OCI-LY7 (cell line): ENCODE measurements around the gene CTCF. TPM values are rescaled to one million over a fixed set of nuclear protein-coding genes. Genes with fewer than 3 reads are reported as not detected.

Experiments used
- BruUV-seq: library from RNA; stranded (reverse); fragments of 400-500 nt; replicated peaks from 2 replicates; lab custom pipeline; 2021; lab: Mats Ljungman, UMichigan
- CTCF ChIA-PET: fragments of 300-600 bp; sonication (Branson Sonifier 250); formaldehyde crosslinking; loops from one replicate; lab custom pipeline; 2022; ENCODE audit warnings: antibody characterized with exemption; ENCODE audit not compliant: unreplicated experiment; lab: Charles Lee
- POLR2A ChIA-PET: fragments of 300-600 bp; sonication (Branson Sonifier 250); formaldehyde crosslinking; loops from one replicate; lab custom pipeline; 2022; ENCODE audit warnings: antibody characterized with exemption; lab: Charles Lee
- DNase-seq: peaks from one replicate; pipeline ENCODE4 v3.0.0-alpha.2; 2015; ENCODE audit warnings: low spot score
- H2AFZ ChIP-seq: fragments of 200-600 bp; sonication (generic), shearing (Covaris generic); 2 replicates; pipeline ENCODE4 v1.6.1; 2014; ENCODE audit warnings: mild to moderate bottlenecking, antibody characterized with exemption, low read length, moderate library complexity
- H3K27ac ChIP-seq: fragments of 200-600 bp; sonication (generic); 2 replicates; pipeline ENCODE4 v1.5.1; 2014; ENCODE audit warnings: mixed run types, low read depth, mild to moderate bottlenecking, moderate library complexity, low read length, inconsistent platforms; ENCODE audit not compliant: poor library complexity, severe bottlenecking
- H3K36me3 ChIP-seq: fragments of 200-600 bp; sonication (generic); 2 replicates; pipeline ENCODE4 v1.6.1; 2014; ENCODE audit warnings: mild to moderate bottlenecking, antibody characterized with exemption, low read length, moderate library complexity, mixed read lengths; ENCODE audit not compliant: insufficient read depth
- H3K4me1 ChIP-seq: fragments of 200-600 bp; sonication (generic); 2 replicates; pipeline ENCODE4 v1.5.1; 2014; ENCODE audit warnings: mild to moderate bottlenecking, low read length; ENCODE audit not compliant: insufficient read depth, poor library complexity, severe bottlenecking
- H3K4me2 ChIP-seq: fragments of 200-600 bp; sonication (generic); 2 replicates; pipeline ENCODE4 v1.6.1; 2014; ENCODE audit warnings: mild to moderate bottlenecking, low read length
- H3K4me3 ChIP-seq: fragments of 200-600 bp; sonication (generic); 2 replicates; pipeline ENCODE4 v1.5.1; 2014; ENCODE audit warnings: mild to moderate bottlenecking, low read depth, low read length; ENCODE audit not compliant: poor library complexity, severe bottlenecking
- H3K79me2 ChIP-seq: fragments of 200-600 bp; sonication (generic); 2 replicates; pipeline ENCODE4 v1.6.1; 2016; ENCODE audit warnings: low read depth, mild to moderate bottlenecking, low read length, moderate library complexity, mixed read lengths; ENCODE audit not compliant: insufficient read depth
- H3K9me2 ChIP-seq: fragments of 200-600 bp; sonication (generic); 2 replicates; pipeline ENCODE4 v1.6.1; 2016; ENCODE audit warnings: mild to moderate bottlenecking, low read length, mixed read lengths; ENCODE audit not compliant: insufficient read depth
- H3K9me3 ChIP-seq: fragments of 200-600 bp; sonication (generic); 2 replicates; pipeline ENCODE4 v1.6.1; 2014; ENCODE audit warnings: mild to moderate bottlenecking, mixed run types, low read length, mixed read lengths
- H4K20me1 ChIP-seq: fragments of 200-600 bp; sonication (generic); 2 replicates; pipeline ENCODE4 v1.6.1; 2014; ENCODE audit warnings: mild to moderate bottlenecking, antibody characterized with exemption, low read length, moderate library complexity, mixed read lengths; ENCODE audit not compliant: insufficient read depth
- EZH2phosphoT487 ChIP-seq: fragments of 200-600 bp; sonication (generic); IDR thresholded peaks from 2 replicates; pipeline ENCODE4 v1.6.1; 2018; ENCODE audit warnings: low read depth, borderline replicate concordance, mild to moderate bottlenecking, mixed run types, antibody characterized with exemption, low read length, moderate library complexity, mixed read lengths
- intact Hi-C: fragments of 100-400 bp; cut with micrococcal nuclease; formaldehyde crosslinking; loops from one replicate; pipeline ENCODE4 v1.10.0; 2022; ENCODE audit not compliant: unreplicated experiment
- total RNA-seq, 2 experiments: library from RNA; depleted of rRNA in 1 of 2; stranded (reverse); fragments of >200 nt in 1 of 2; shearing (Covaris generic) in 1 of 2; gene quantifications; 2 replicates each; pipeline ENCODE4 v1.2.3, GENCODE V29; 2014 to 2022
- TF ChIP-seq, protein P1 (sequence below): fragments of 200-600 bp; sonication (generic); conservative IDR thresholded peaks from 2 replicates; pipeline ENCODE4 v1.5.1; 2014; ENCODE audit warnings: mild to moderate bottlenecking, antibody characterized with exemption, low read length, moderate library complexity, mixed read lengths

Gene CTCF
- total RNA-seq, 2 experiments from 2014 or later, result 70.6 to 83.5 TPM

DNA sequence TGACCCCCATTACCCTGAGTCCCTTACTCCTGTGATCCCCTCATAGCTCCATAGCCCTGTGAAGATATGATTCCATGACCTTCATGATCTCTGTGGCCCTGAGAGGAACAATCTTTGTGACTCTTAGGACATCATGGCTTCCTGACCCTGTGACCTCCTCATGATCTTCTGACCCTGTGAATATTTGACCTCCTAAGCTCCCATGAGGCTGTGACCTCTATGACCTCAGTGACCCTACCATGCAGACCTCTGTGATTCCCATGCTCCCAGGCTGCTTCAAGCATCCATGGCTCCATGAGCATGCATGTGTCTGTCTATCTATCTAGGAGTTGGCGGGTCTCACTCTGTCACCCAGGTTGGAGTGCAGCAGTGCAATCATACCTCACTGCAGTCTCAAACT lies 21.6 kb upstream of the CTCF start:
- no peaks in the 10 kb centered on the region for H3K79me2 ChIP-seq
- H3K4me1 ChIP-seq, result peaks cover 51% of the 10 kb centered on the region
- no peak for TF ChIP-seq EZH2phosphoT487
- TF ChIP-seq, protein P1, sequence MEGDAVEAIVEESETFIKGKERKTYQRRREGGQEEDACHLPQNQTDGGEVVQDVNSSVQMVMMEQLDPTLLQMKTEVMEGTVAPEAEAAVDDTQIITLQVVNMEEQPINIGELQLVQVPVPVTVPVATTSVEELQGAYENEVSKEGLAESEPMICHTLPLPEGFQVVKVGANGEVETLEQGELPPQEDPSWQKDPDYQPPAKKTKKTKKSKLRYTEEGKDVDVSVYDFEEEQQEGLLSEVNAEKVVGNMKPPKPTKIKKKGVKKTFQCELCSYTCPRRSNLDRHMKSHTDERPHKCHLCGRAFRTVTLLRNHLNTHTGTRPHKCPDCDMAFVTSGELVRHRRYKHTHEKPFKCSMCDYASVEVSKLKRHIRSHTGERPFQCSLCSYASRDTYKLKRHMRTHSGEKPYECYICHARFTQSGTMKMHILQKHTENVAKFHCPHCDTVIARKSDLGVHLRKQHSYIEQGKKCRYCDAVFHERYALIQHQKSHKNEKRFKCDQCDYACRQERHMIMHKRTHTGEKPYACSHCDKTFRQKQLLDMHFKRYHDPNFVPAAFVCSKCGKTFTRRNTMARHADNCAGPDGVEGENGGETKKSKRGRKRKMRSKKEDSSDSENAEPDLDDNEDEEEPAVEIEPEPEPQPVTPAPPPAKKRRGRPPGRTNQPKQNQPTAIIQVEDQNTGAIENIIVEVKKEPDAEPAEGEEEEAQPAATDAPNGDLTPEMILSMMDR, result no peak
- no peak overlapping the region for H3K4me2 ChIP-seq
- H3K36me3 ChIP-seq, result peaks cover 8% of the 10 kb centered on the region; the same call in 1 of the 2 replicates
- no peak overlapping the region for H3K4me3 ChIP-seq
- no peaks in the 10 kb centered on the region for H3K9me2 ChIP-seq
- no peak for DNase-seq
- intact Hi-C loops, result loop anchor here (10.0 kb wide), 1 partner anchor 264 kb away; the partner anchor contains the start of genes RANBP10 and TSNAXIP1
- CTCF ChIA-PET, result no interaction called here
- no peaks in the 10 kb centered on the region for H3K9me3 ChIP-seq
- H3K27ac ChIP-seq, result no peak overlapping the region
- POLR2A ChIA-PET, result interaction anchor here (0.5 to 1.2 kb wide), 2 partner anchors 43 to 104 kb away, joined by 3 to 4 read pairs; partner anchors contain the start of gene CARMIL2
- BruUV-seq, result no TSS peak
- H4K20me1 ChIP-seq, result no peaks in the 10 kb centered on the region
- no peak overlapping the region for H2AFZ ChIP-seq

DNA sequence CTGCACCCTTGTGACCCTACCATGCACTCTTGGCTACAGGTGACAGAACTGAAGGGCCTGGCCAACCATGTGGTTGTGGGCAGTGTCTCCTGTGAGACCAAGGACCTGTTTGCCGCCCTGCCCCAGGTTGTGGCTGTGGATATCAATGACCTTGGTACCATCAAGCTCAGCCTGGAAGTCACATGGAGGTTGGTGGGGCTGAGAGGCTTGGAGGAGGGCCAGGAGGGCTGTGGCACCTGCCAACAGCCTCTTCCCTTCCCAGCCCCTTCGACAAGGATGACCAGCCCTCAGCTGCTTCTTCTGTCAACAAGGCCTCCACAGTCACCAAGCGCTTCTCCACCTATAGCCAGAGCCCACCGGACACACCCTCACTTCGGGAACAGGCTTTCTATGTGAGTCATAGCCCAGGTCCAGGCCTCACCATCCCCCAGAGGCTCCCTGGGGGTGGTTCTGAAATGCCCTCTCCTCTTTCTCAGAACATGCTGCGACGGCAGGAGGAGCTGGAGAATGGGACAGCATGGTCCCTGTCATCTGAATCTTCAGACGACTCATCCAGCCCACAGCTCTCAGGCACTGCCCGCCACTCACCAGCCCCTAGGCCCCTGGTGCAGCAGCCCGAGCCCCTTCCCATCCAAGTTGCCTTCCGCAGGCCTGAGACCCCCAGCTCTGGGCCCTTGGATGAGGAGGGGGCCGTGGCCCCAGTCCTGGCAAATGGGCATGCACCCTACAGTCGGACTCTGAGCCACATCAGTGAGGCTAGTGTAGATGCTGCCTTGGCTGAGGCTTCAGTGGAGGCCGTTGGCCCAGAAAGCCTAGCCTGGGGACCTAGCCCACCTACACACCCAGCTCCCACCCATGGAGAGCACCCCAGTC lies 20.7 kb upstream of the CTCF start:
- H3K36me3 ChIP-seq, result peaks cover 11% of the 10 kb centered on the region; the same call in 1 of the 2 replicates
- no peak overlapping the region for H3K4me2 ChIP-seq
- no peak for DNase-seq
- POLR2A ChIA-PET, result interaction anchor here (1.2 kb wide), 1 partner anchor 103 kb away, joined by 3 read pairs; the partner anchor contains the start of gene CARMIL2
- H4K20me1 ChIP-seq, result no peaks in the 10 kb centered on the region
- H3K79me2 ChIP-seq, result peaks cover 8% of the 10 kb centered on the region; the same call in 1 of the 2 replicates
- BruUV-seq, result no TSS peak
- intact Hi-C loops, result loop anchor here (10.0 kb wide), 1 partner anchor 263 kb away; the partner anchor contains the start of genes RANBP10 and TSNAXIP1
- CTCF ChIA-PET, result interaction anchor here (0.5 kb wide), 1 partner anchor 314 kb away, joined by 3 read pairs; no protein-coding TSS in a partner anchor
- H2AFZ ChIP-seq, result no peak overlapping the region
- H3K4me3 ChIP-seq, result no peak overlapping the region
- H3K27ac ChIP-seq, result no peak overlapping the region
- H3K4me1 ChIP-seq, result peaks cover 60% of the 10 kb centered on the region
- H3K9me2 ChIP-seq, result no peaks in the 10 kb centered on the region
- H3K9me3 ChIP-seq, result no peaks in the 10 kb centered on the region
- TF ChIP-seq EZH2phosphoT487, result no peak
- TF ChIP-seq, protein P1, result no peak
